Thyroid gland (tissue), 4 donors: ENCODE results near the gene WDFY2.

ENCODE experiments used
- POLR2A ChIP-seq, 2 donors: fragments of 450-650 bp; IDR thresholded peaks; one replicate each; pipeline ENCODE4 v1.6.1; 2017; ENCODE audit warnings: antibody characterized with exemption in 2 of 2, mild to moderate bottlenecking in 2 of 2, moderate library complexity in 1 of 2
- TF ChIP-seq, protein P1 (sequence below), 6 experiments: fragments of 200-600 bp in 3 of 6; fragments of 450-650 bp in 3 of 6; sonication (generic) in 3 of 6; IDR thresholded peaks; one replicate each; pipeline ENCODE4 v1.5.1; 2016 to 2019; ENCODE audit warnings: antibody characterized with exemption in 6 of 6, mild to moderate bottlenecking in 2 of 6, inconsistent platforms in 1 of 6, moderate library complexity in 1 of 6

DNA sequence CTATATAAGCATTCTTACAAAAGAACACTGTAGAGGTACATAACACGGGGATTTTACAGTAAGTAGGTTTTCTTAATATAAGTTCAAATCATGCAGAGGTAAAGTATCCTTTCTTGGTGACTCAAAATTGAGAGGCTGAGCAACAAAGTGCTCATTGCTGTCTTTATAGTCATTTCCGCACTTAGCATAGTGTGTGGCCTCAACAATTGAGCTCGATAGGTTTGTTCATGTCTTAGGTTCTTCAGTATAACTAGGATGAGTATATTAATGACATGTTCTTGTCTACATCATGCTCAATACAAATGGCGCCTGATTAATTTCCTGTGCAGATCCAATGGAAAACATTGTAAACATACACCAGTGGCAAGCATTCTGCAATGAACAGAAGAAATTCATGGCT lies 1.4 kb downstream of the WDFY2 start:
- TF ChIP-seq, protein P1, sequence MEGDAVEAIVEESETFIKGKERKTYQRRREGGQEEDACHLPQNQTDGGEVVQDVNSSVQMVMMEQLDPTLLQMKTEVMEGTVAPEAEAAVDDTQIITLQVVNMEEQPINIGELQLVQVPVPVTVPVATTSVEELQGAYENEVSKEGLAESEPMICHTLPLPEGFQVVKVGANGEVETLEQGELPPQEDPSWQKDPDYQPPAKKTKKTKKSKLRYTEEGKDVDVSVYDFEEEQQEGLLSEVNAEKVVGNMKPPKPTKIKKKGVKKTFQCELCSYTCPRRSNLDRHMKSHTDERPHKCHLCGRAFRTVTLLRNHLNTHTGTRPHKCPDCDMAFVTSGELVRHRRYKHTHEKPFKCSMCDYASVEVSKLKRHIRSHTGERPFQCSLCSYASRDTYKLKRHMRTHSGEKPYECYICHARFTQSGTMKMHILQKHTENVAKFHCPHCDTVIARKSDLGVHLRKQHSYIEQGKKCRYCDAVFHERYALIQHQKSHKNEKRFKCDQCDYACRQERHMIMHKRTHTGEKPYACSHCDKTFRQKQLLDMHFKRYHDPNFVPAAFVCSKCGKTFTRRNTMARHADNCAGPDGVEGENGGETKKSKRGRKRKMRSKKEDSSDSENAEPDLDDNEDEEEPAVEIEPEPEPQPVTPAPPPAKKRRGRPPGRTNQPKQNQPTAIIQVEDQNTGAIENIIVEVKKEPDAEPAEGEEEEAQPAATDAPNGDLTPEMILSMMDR (IDR thresholded peaks at IDR 0.05): no peak
- TF ChIP-seq POLR2A (IDR thresholded peaks at IDR 0.05): no peak
